ENCODE results near the gene STON2.

DNA sequence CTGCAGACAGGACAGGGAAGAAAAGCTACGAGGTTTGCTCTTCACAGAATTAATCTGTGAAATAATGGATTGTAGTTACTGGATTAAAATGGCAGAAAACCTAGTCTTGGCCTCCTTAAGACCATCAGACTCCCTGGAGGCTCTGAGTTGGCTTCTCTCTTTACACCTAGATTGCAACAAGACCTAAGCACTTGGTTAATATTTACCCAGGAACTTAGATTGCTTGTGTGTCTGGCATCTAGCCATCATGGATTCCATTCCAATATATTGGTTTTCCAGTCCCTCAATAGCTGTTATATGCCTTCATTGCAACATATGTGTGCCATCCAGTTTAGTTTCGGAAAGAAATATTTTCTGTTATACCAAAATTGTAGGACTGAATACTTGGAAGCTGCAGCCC lies 177.4 kb downstream of the STON2 start:
- no peak for TF ChIP-seq CTCF (conservative IDR thresholded peaks at IDR 0.05)
- no peak for TF ChIP-seq EZH2 (IDR thresholded peaks at IDR 0.05; ENCODE audit: low read depth)
